OCI-LY7 (cell line): ENCODE data around the gene ADAM23. TPM values are rescaled to one million over a fixed set of nuclear protein-coding genes. Genes with fewer than 3 reads are reported as not detected.

Experiments
- BruUV-seq: library from RNA; stranded (reverse); fragments of 400-500 nt; replicated peaks from 2 replicates; lab custom pipeline; 2021; lab: Mats Ljungman, UMichigan
- CTCF ChIA-PET: fragments of 300-600 bp; sonication (Branson Sonifier 250); formaldehyde crosslinking; loops from one replicate; lab custom pipeline; 2022; ENCODE audit warnings: antibody characterized with exemption; ENCODE audit not compliant: unreplicated experiment; lab: Charles Lee
- POLR2A ChIA-PET: fragments of 300-600 bp; sonication (Branson Sonifier 250); formaldehyde crosslinking; loops from one replicate; lab custom pipeline; 2022; ENCODE audit warnings: antibody characterized with exemption; lab: Charles Lee
- DNase-seq: peaks from one replicate; pipeline ENCODE4 v3.0.0-alpha.2; 2015; ENCODE audit warnings: low spot score
- H2AFZ ChIP-seq: fragments of 200-600 bp; sonication (generic), shearing (Covaris generic); 2 replicates; pipeline ENCODE4 v1.6.1; 2014; ENCODE audit warnings: mild to moderate bottlenecking, antibody characterized with exemption, low read length, moderate library complexity
- H3K27ac ChIP-seq: fragments of 200-600 bp; sonication (generic); 2 replicates; pipeline ENCODE4 v1.5.1; 2014; ENCODE audit warnings: mixed run types, low read depth, mild to moderate bottlenecking, moderate library complexity, low read length, inconsistent platforms; ENCODE audit not compliant: poor library complexity, severe bottlenecking
- H3K36me3 ChIP-seq: fragments of 200-600 bp; sonication (generic); 2 replicates; pipeline ENCODE4 v1.6.1; 2014; ENCODE audit warnings: mild to moderate bottlenecking, antibody characterized with exemption, low read length, moderate library complexity, mixed read lengths; ENCODE audit not compliant: insufficient read depth
- H3K4me1 ChIP-seq: fragments of 200-600 bp; sonication (generic); 2 replicates; pipeline ENCODE4 v1.5.1; 2014; ENCODE audit warnings: mild to moderate bottlenecking, low read length; ENCODE audit not compliant: insufficient read depth, poor library complexity, severe bottlenecking
- H3K4me2 ChIP-seq: fragments of 200-600 bp; sonication (generic); 2 replicates; pipeline ENCODE4 v1.6.1; 2014; ENCODE audit warnings: mild to moderate bottlenecking, low read length
- H3K4me3 ChIP-seq: fragments of 200-600 bp; sonication (generic); 2 replicates; pipeline ENCODE4 v1.5.1; 2014; ENCODE audit warnings: mild to moderate bottlenecking, low read depth, low read length; ENCODE audit not compliant: poor library complexity, severe bottlenecking
- H3K79me2 ChIP-seq: fragments of 200-600 bp; sonication (generic); 2 replicates; pipeline ENCODE4 v1.6.1; 2016; ENCODE audit warnings: low read depth, mild to moderate bottlenecking, low read length, moderate library complexity, mixed read lengths; ENCODE audit not compliant: insufficient read depth
- H3K9me2 ChIP-seq: fragments of 200-600 bp; sonication (generic); 2 replicates; pipeline ENCODE4 v1.6.1; 2016; ENCODE audit warnings: mild to moderate bottlenecking, low read length, mixed read lengths; ENCODE audit not compliant: insufficient read depth
- H3K9me3 ChIP-seq: fragments of 200-600 bp; sonication (generic); 2 replicates; pipeline ENCODE4 v1.6.1; 2014; ENCODE audit warnings: mild to moderate bottlenecking, mixed run types, low read length, mixed read lengths
- H4K20me1 ChIP-seq: fragments of 200-600 bp; sonication (generic); 2 replicates; pipeline ENCODE4 v1.6.1; 2014; ENCODE audit warnings: mild to moderate bottlenecking, antibody characterized with exemption, low read length, moderate library complexity, mixed read lengths; ENCODE audit not compliant: insufficient read depth
- CTCF ChIP-seq: fragments of 200-600 bp; sonication (generic); conservative IDR thresholded peaks from 2 replicates; pipeline ENCODE4 v1.5.1; 2014; ENCODE audit warnings: mild to moderate bottlenecking, antibody characterized with exemption, low read length, moderate library complexity, mixed read lengths
- EZH2phosphoT487 ChIP-seq: fragments of 200-600 bp; sonication (generic); IDR thresholded peaks from 2 replicates; pipeline ENCODE4 v1.6.1; 2018; ENCODE audit warnings: low read depth, borderline replicate concordance, mild to moderate bottlenecking, mixed run types, antibody characterized with exemption, low read length, moderate library complexity, mixed read lengths
- intact Hi-C: fragments of 100-400 bp; cut with micrococcal nuclease; formaldehyde crosslinking; loops from one replicate; pipeline ENCODE4 v1.10.0; 2022; ENCODE audit not compliant: unreplicated experiment
- total RNA-seq, 2 experiments: library from RNA; depleted of rRNA in 1 of 2; stranded (reverse); fragments of >200 nt in 1 of 2; shearing (Covaris generic) in 1 of 2; gene quantifications; 2 replicates each; pipeline ENCODE4 v1.2.3, GENCODE V29; 2014 to 2022

ADAM23 gene
- total RNA-seq, 2 experiments from 2014 or later: 0.53 TPM; not detected in 1

GRCh38 chr2:206481056-206481455 lies 37.7 kb downstream of the ADAM23 start:
- Histone ChIP-seq H3K36me3 (no peaks in the 10 kb centered on the region), H3K4me1 (no peaks in the 10 kb centered on the region), H3K9me3 (no peaks in the 10 kb centered on the region), H3K79me2 (no peaks in the 10 kb centered on the region), H3K4me3 (no peak overlapping the region), H3K4me2 (no peak overlapping the region), H3K27ac (no peak overlapping the region), H2AFZ (no peak overlapping the region), H4K20me1 (no peaks in the 10 kb centered on the region), H3K9me2 (no peaks in the 10 kb centered on the region)
- BruUV-seq: no TSS peak
- DNase-seq: no peak
- POLR2A ChIA-PET: interaction anchor here (0.7 kb wide), 1 partner anchor 1663 kb away, joined by 3 read pairs; no protein-coding TSS in a partner anchor
- intact Hi-C loops: no loop called here
- CTCF ChIA-PET: no interaction called here
- TF ChIP-seq EZH2phosphoT487: no peak
- no peak for TF ChIP-seq CTCF

GRCh38 chr2:206482123-206482522 lies 38.8 kb downstream of the ADAM23 start:
- Histone ChIP-seq H3K27ac (no peak overlapping the region), H3K4me2 (no peak overlapping the region), H3K79me2 (no peaks in the 10 kb centered on the region), H2AFZ (no peak overlapping the region), H3K4me1 (no peaks in the 10 kb centered on the region), H3K9me3 (no peaks in the 10 kb centered on the region), H3K36me3 (no peaks in the 10 kb centered on the region), H3K4me3 (no peak overlapping the region), H3K9me2 (no peaks in the 10 kb centered on the region), H4K20me1 (no peaks in the 10 kb centered on the region)
- ChIA-PET POLR2A (no interaction called here), CTCF (no interaction called here)
- intact Hi-C loops: no loop called here
- no peak for DNase-seq
- no peak for TF ChIP-seq CTCF
- no peak for TF ChIP-seq EZH2phosphoT487
- no TSS peak for BruUV-seq

GRCh38 chr2:206482633-206483032 lies 39.3 kb downstream of the ADAM23 start:
- ChIA-PET CTCF (no interaction called here), POLR2A (no interaction called here)
- BruUV-seq: no TSS peak
- no peak overlapping the region for H3K4me2 ChIP-seq
- no peaks in the 10 kb centered on the region for H3K4me1 ChIP-seq
- H3K9me2 ChIP-seq: no peaks in the 10 kb centered on the region
- H2AFZ ChIP-seq: no peak overlapping the region
- H3K4me3 ChIP-seq: no peak overlapping the region
- no peak for DNase-seq
- H3K79me2 ChIP-seq: no peaks in the 10 kb centered on the region
- no peaks in the 10 kb centered on the region for H4K20me1 ChIP-seq
- H3K36me3 ChIP-seq: no peaks in the 10 kb centered on the region
- intact Hi-C loops: no loop called here
- TF ChIP-seq EZH2phosphoT487 (no peak), CTCF (no peak)
- H3K9me3 ChIP-seq: no peaks in the 10 kb centered on the region
- no peak overlapping the region for H3K27ac ChIP-seq
